GM21447 (cell line): ENCODE data around the gene TSSK2.

Experiments used
- ATAC-seq: cut with Tn5 transposase; IDR thresholded peaks from one replicate; pipeline ENCODE4 v1.9.1; 2021; ENCODE audit not compliant: unreplicated experiment

The TSSK2 gene

GRCh38 chr22:19167106-19167869, 36.2 kb downstream of the TSSK2 start:
- ATAC-seq, result no peak

GRCh38 chr22:19168088-19168890, 37.2 kb downstream of the TSSK2 start:
- ATAC-seq, result no peak

- no peak for ATAC-seq
Observed at GRCh38 chr22:19169002-19169946, 38.2 kb downstream of the TSSK2 start.

GRCh38 chr22:19169947-19170318, 38.8 kb downstream of the TSSK2 start:
- no peak for ATAC-seq

GRCh38 chr22:19172213-19173046, 41.3 kb downstream of the TSSK2 start:
- ATAC-seq, result no peak

- no peak for ATAC-seq
Observed at GRCh38 chr22:19173047-19174035, 42.2 kb downstream of the TSSK2 start.

GRCh38 chr22:19174106-19175025, 43.3 kb downstream of the TSSK2 start:
- no peak for ATAC-seq

GRCh38 chr22:19175026-19175601, 44.0 kb downstream of the TSSK2 start:
- ATAC-seq, result no peak

GRCh38 chr22:19175602-19176174, 44.6 kb downstream of the TSSK2 start:
- ATAC-seq, result no peak

- ATAC-seq, result no peak
Observed at GRCh38 chr22:19176175-19176643, 45.1 kb downstream of the TSSK2 start.

- ATAC-seq, result no peak
Observed at GRCh38 chr22:19176732-19177131, 45.6 kb downstream of the TSSK2 start.

GRCh38 chr22:19177164-19178064, 46.3 kb downstream of the TSSK2 start:
- no peak for ATAC-seq

GRCh38 chr22:19178065-19178656, 47.1 kb downstream of the TSSK2 start:
- peak; percentile 21 for ATAC-seq

- peak; percentile 52 for ATAC-seq
Observed at GRCh38 chr22:19178657-19179496, 47.8 kb downstream of the TSSK2 start, which contains the start of gene SLC25A1. TSS of gene SLC25A1 (minus strand) at chr22:19178736. CDS start at chr22:19178673, 63 bp downstream.
